Adrenal gland (tissue), 5 donors: Measurements from ENCODE around the gene SMIM34.
"Not testable (repeated sequence)": the region's sequence is repeated elsewhere in the genome, so short reads cannot be mapped to it uniquely, and the experiment has no call there.

ENCODE experiments used
- POLR2A ChIP-seq, 2 donors: fragments of 450-650 bp; IDR thresholded peaks; one replicate each; pipeline ENCODE4 v1.6.1; 2017; ENCODE audit warnings: antibody characterized with exemption in 2 of 2, mild to moderate bottlenecking in 2 of 2, moderate library complexity in 1 of 2
- TF ChIP-seq, protein P1 (sequence below), 6 experiments: fragments of 450-650 bp in 4 of 6; fragments of 200-600 bp in 2 of 6; sonication (generic) in 1 of 6; IDR thresholded peaks; 1 replicate in 5 of 6; 2 replicates in 1 of 6; pipeline versions ENCODE4 v1.5.1 to v1.8.0; 2016 to 2021; ENCODE audit warnings: antibody characterized with exemption in 6 of 6, mild to moderate bottlenecking in 2 of 6, moderate library complexity in 1 of 6
- donor health status: DM: no; HTN: no; CAD: no.

GRCh38 chr21:34407294-34407693 is 16.5 kb downstream of the SMIM34 start:
- TF ChIP-seq, protein P1, sequence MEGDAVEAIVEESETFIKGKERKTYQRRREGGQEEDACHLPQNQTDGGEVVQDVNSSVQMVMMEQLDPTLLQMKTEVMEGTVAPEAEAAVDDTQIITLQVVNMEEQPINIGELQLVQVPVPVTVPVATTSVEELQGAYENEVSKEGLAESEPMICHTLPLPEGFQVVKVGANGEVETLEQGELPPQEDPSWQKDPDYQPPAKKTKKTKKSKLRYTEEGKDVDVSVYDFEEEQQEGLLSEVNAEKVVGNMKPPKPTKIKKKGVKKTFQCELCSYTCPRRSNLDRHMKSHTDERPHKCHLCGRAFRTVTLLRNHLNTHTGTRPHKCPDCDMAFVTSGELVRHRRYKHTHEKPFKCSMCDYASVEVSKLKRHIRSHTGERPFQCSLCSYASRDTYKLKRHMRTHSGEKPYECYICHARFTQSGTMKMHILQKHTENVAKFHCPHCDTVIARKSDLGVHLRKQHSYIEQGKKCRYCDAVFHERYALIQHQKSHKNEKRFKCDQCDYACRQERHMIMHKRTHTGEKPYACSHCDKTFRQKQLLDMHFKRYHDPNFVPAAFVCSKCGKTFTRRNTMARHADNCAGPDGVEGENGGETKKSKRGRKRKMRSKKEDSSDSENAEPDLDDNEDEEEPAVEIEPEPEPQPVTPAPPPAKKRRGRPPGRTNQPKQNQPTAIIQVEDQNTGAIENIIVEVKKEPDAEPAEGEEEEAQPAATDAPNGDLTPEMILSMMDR (IDR thresholded peaks at IDR 0.05), result not testable (repeated sequence)
- not testable (repeated sequence) for TF ChIP-seq POLR2A (IDR thresholded peaks at IDR 0.05)
